ENCODE results near the gene RNF115. TPM values are rescaled to one million over a fixed set of nuclear protein-coding genes. Genes with fewer than 3 reads are reported as not detected.

RNF115 gene
- total and polyA plus RNA-seq, 2 of the 13 experiments (the other 11 are each of a cell fraction or from before 2014, with no cell fraction given) = 6.0 to 10.1 TPM

- TF ChIP-seq SIN3A (IDR thresholded peaks at IDR 0.05; ENCODE audit: borderline replicate concordance, low read depth, low read length) (no peak), ZBTB38 (CRISPR knock-in tag; IDR thresholded peaks at IDR 0.05) (no peak; the same call in 1 of the 2 replicates), TFE3 (CRISPR knock-in tag; IDR thresholded peaks at IDR 0.05) (no peak), NFE2L2 (IDR thresholded peaks at IDR 0.05; ENCODE audit: low read length) (no peak), TBX2 (CRISPR knock-in tag; IDR thresholded peaks at IDR 0.05; ENCODE audit: borderline replicate concordance) (no peak), ZNF253 (CRISPR knock-in tag; IDR thresholded peaks at IDR 0.05; ENCODE audit: borderline replicate concordance) (no peak), MED1 (CRISPR knock-in tag; IDR thresholded peaks at IDR 0.05) (no peak; the same call in 1 of the 2 replicates), ZNF513 (CRISPR knock-in tag; conservative IDR thresholded peaks at IDR 0.05) (0 out of 2 replicates have a peak, but pooled peaks have one; percentile 32), LCORL (IDR thresholded peaks at IDR 0.05) (no peak), LCORL (CRISPR knock-in tag; IDR thresholded peaks at IDR 0.05) (peak; percentile 66; the same call in 1 of the 2 replicates), SNAPC4 (CRISPR knock-in tag; IDR thresholded peaks at IDR 0.05) (no peak), ZNF276 (CRISPR knock-in tag; IDR thresholded peaks at IDR 0.05; ENCODE audit: low read depth) (0 out of 2 replicates have a peak, but pooled peaks have one; percentile 21), JARID2 (CRISPR knock-in tag; IDR thresholded peaks at IDR 0.05; ENCODE audit: insufficient replicate concordance) (no peak), ZKSCAN8 (CRISPR knock-in tag; IDR thresholded peaks at IDR 0.05; ENCODE audit: borderline replicate concordance) (no peak), ZFP91 (CRISPR knock-in tag; IDR thresholded peaks at IDR 0.05; ENCODE audit: borderline replicate concordance) (peak; percentile 79), ZNF782 (CRISPR knock-in tag; IDR thresholded peaks at IDR 0.05; ENCODE audit: borderline replicate concordance) (0 out of 2 replicates have a peak, but pooled peaks have one; percentile 69), ZNF564 (CRISPR knock-in tag; IDR thresholded peaks at IDR 0.05) (no peak)
Measured at GRCh38 chr1:145720878-145721671, 102.8 kb downstream of the RNF115 start (continued).

Measured in HepG2 (cell line).